Heart right ventricle (tissue), 16 donors: ENCODE data around the gene PTH2. TPM values are rescaled to one million over a fixed set of nuclear protein-coding genes. Genes with fewer than 3 reads are reported as not detected.

ENCODE experiments used
- ATAC-seq, 8 donors: fragments of 200-7000 bp; cut with Tn5 transposase; one replicate each; pipeline ENCODE4 v1.9.1; 2020; ENCODE audit warnings: mild to moderate bottlenecking in 8 of 8, moderate library complexity in 8 of 8, moderate number of reproducible peaks in 1 of 8
- DNase-seq, 2 donors: peaks; one replicate each; pipeline ENCODE4 v3.0.0-alpha.2; 2020
- H3K27ac ChIP-seq, 10 donors: fragments of 200-600 bp; sonication (generic) in 2 of 10; one replicate each; pipeline versions ENCODE4 v1.5.0 to v1.8.0; 2020 to 2022; ENCODE audit warnings: mild to moderate bottlenecking in 3 of 10
- H3K27me3 ChIP-seq, 7 donors: fragments of 200-600 bp; one replicate each; pipeline ENCODE4 v1.8.0; 2021 to 2022; ENCODE audit warnings: mild to moderate bottlenecking in 2 of 7
- H3K36me3 ChIP-seq, 9 donors: fragments of 200-600 bp; sonication (generic) in 1 of 9; one replicate each; pipeline versions ENCODE4 v1.5.0 to v1.8.0; 2020 to 2022; ENCODE audit warnings: mild to moderate bottlenecking in 2 of 9
- H3K4me1 ChIP-seq, 9 donors: fragments of 200-600 bp; sonication (generic) in 1 of 9; one replicate each; pipeline versions ENCODE4 v1.5.0 to v1.8.0; 2020 to 2022; ENCODE audit warnings: mild to moderate bottlenecking in 4 of 9
- H3K4me3 ChIP-seq, 10 donors: fragments of 200-600 bp; sonication (generic) in 2 of 10; one replicate each; pipeline versions ENCODE4 v1.5.0 to v1.8.0; 2020 to 2022; ENCODE audit warnings: mild to moderate bottlenecking in 7 of 10, moderate library complexity in 2 of 10
- H3K9me3 ChIP-seq, 11 donors: fragments of 200-600 bp in 10 of 11; sonication (generic) in 2 of 11; one replicate each; pipeline versions ENCODE4 v1.5.0 to v1.8.0; 2013 to 2022; ENCODE audit warnings: mild to moderate bottlenecking in 2 of 11, control low read depth in 1 of 11, moderate library complexity in 1 of 11
- WGBS, 2 donors: extraction: QIAGEN DNeasy Blood & Tissue Kit; methylation state at CpG; one replicate each; pipeline ENCODE4 v1.1.7; 2013; ENCODE audit warnings: inconsistent platforms in 1 of 2; 5-methylcytosine and 5-hydroxymethylcytosine counted together
- intact Hi-C, 10 donors: fragments of 100-400 bp; cut with DNase I; formaldehyde crosslinking; loops; one replicate each; pipeline versions ENCODE4 v1.11.1 to v1.14.2; 2022
- polyA plus RNA-seq, 2 donors: library from polyadenylated mRNA; stranded (reverse); fragments of 200-250 nt; gene quantifications; one replicate each; pipeline ENCODE4 v1.2.3, GENCODE V29; 2013
- total RNA-seq, 10 donors: library from RNA; stranded (reverse); fragmentation: NEBNext Ultra II Directional in 3 of 10; extraction: Animal tissue kit (Norgen Biotek cat#: 25700) in 3 of 10; gene quantifications; one replicate each; pipeline versions ENCODE4 v1.2.1 to v1.2.4, GENCODE V29; 2021 to 2023
- TF ChIP-seq, protein P1 (sequence below), 9 donors: fragments of 200-600 bp; sonication (generic) in 2 of 9; IDR thresholded peaks; one replicate each; pipeline versions ENCODE4 v1.5.0 to v1.8.0; 2021 to 2022; ENCODE audit warnings: antibody characterized with exemption in 9 of 9, mild to moderate bottlenecking in 5 of 9, moderate library complexity in 1 of 9
- donor health status: Arrhythmogenic right ventricular cardiomyopathy.
- donor health status: ischemic (EF 13 %, LVEDD 7.1; RV severe dilation, severe dysfunction).
- donor health status: healthy with polysubstance abuse.
- donor health status: DM: no; HTN: yes; CAD: no.
- donor health status: DM: no; HTN: no; CAD: no.
- donor health status: ischemic (EF 25% LVEDD 6.9; RV normal size, moderate dysfunction).
- donor health status: ischemic (EF 25% LVEDD 5.7; RV mildly dilated, moderate dysfunction).
- donor health status: healthy.
- donor health status: DM: yes; HTN: yes; CAD: no.
- donor health status: Ischemic cardiomyopathy.
- donor health status: ischemic (EF 35%, LVEDD 5.7; RV mildly dilated, moderate dysfunction).
- donor health status: nonischemic (EF 11% LVEDD 7.7; RV severe dilation, severe dysfunction).
- donor health status: DM: yes; HTN: yes; CAD: no.
- donor health status: PGD.
- donor health status: ischemic (EF 29% LVEDD 5.4; RV normal size, mild dysfunction).
- donor health status: nonischemic (EF 23%, LVEDD 6.1; RV moderate dilation, normal function).

The PTH2 gene
- total and polyA plus RNA-seq, 12 donors, result not detected

DNA sequence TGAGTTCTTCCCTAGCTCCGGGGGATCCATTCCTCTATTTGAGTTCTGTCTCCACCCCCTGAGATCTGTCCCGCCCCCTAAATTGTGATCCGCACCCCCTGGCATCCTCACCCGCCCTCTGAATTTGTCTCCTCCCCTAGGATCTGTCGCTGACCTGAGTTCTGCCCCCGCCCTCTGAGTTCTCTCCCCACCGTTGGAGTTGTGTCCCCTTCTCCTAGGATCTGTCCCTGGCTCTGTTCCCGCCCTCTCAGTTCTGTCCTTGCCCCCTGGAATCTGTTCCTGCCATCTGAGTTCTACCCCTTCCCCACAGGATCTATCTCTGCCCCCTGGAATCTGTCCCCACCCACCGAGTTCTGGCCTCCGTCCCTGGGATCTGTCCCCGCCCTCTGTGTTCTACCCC, 19.1 kb upstream of the PTH2 start:
- Histone ChIP-seq H3K27me3 (peaks cover 8 to 50% (median 45%) of the 10 kb centered on the region in 7 donors), H3K4me3 (peak overlapping the region in 9 of 10 donors; percentile 60 to 93 (median 71)), H3K36me3 (peaks cover 0 to 15% (median 0%) of the 10 kb centered on the region in 9 donors), H3K4me1 (peaks cover 0 to 21% (median 6%) of the 10 kb centered on the region in 9 donors), H3K27ac (peak overlapping the region in 9 of 10 donors; percentile 15 to 92 (median 41)), H3K9me3 (no peaks in the 10 kb centered on the region)
- intact Hi-C loops, result loop anchor here in 8 of 10 donors (2.0 to 10.0 kb wide), 6 partner anchors 50 to 218 kb away; partner anchors contain the start of genes DKKL1 (in 1 of the 8) and TEAD2 (in 1 of the 8)
- TF ChIP-seq, protein P1, sequence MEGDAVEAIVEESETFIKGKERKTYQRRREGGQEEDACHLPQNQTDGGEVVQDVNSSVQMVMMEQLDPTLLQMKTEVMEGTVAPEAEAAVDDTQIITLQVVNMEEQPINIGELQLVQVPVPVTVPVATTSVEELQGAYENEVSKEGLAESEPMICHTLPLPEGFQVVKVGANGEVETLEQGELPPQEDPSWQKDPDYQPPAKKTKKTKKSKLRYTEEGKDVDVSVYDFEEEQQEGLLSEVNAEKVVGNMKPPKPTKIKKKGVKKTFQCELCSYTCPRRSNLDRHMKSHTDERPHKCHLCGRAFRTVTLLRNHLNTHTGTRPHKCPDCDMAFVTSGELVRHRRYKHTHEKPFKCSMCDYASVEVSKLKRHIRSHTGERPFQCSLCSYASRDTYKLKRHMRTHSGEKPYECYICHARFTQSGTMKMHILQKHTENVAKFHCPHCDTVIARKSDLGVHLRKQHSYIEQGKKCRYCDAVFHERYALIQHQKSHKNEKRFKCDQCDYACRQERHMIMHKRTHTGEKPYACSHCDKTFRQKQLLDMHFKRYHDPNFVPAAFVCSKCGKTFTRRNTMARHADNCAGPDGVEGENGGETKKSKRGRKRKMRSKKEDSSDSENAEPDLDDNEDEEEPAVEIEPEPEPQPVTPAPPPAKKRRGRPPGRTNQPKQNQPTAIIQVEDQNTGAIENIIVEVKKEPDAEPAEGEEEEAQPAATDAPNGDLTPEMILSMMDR (IDR thresholded peaks at IDR 0.05), result no peak
- ATAC-seq (peak in 3 of 8 donors; percentile 0 to 2 (median 1)), DNase-seq (peak; percentile 44 to 52)
- 8 to 9% methylated on average over 11 of the region's 11 CpGs for WGBS, 2 donors

DNA sequence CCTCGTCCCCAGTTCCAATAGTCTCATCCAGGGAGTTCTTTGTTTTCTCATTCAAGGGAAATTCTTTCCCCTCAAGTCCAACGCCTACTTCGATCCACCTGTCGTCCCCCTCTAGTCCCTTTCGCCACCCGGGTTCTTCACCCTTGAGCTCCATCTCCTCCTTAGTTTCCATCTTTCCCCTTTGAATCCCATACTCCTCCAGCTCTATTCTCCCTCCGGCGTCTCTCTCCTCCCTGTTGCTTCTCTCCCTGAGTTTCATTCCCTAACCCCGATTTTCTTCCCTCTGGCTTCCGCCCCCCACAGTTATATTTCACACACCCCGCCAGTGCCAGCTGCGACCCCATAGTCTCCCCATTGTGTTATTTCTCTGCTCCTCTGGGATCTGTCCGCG, 18.7 kb upstream of the PTH2 start:
- 18 to 21% methylated on average over 14 of the region's 14 CpGs for WGBS, 2 donors
- DNase-seq, result no peak
- TF ChIP-seq, protein P1 (IDR thresholded peaks at IDR 0.05), result no peak
- no peak for ATAC-seq
- peaks cover 8 to 54% (median 49%) of the 10 kb centered on the region in 7 donors for H3K27me3 ChIP-seq
- peaks cover 0 to 21% (median 6%) of the 10 kb centered on the region in 9 donors for H3K4me1 ChIP-seq
- intact Hi-C loops, result loop anchor here in 8 of 10 donors (2.0 to 10.0 kb wide), 6 partner anchors 49 to 217 kb away; partner anchors contain the start of genes DKKL1 (in 1 of the 8) and TEAD2 (in 1 of the 8)
- no peaks in the 10 kb centered on the region for H3K9me3 ChIP-seq
- H3K36me3 ChIP-seq, result peaks cover 0 to 11% (median 0%) of the 10 kb centered on the region in 9 donors
- H3K4me3 ChIP-seq, result peak overlapping the region in 9 of 10 donors; percentile 60 to 93 (median 71)
- H3K27ac ChIP-seq, result peak overlapping the region in 8 of 10 donors; percentile 15 to 92 (median 46)

DNA sequence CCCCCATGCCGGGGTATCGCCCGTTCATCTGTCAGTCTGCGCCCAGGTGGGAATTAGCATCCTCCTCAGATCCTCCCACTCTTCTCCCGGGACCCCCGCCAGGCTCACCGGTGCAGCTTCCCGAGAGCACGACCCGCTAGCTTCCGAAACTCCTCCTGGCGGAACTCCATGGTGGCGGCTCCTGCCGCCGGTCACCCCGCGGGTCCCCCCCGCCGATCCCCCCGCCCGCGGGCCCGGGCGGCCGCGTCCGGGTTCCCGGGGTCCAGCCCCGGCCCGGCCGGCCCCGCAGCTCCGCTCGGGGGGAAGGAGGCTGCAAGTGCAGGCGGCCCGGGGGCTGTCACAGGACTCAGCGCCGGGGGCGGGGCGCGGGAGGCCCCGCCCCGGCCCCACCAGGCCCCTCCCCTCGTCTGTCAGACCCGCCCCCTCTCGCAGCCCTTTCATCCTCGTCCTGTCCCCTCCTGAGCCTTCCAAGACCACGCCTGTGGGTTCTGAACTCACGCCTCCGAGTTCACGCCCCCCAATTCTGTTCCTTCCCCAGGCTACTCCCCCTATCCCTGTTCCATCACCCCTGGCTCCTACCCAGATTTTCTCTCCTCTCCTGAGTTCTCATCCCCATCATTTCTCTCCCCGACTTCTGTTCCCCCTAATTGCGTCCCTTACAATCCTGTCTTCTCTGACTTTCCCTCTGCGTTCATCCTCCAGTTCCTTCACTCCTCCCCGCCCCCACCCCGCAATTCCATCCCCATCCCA, 18.1 kb upstream of the PTH2 start, which contains the start of gene SLC17A7:
Gene SLC17A7 (minus strand): TSS at position 318 of the 750 bp plus-strand sequence. CDS start 148 bp downstream, at position 170.
- Histone ChIP-seq H3K27me3 (peaks cover 8 to 60% (median 55%) of the 10 kb centered on the region in 7 donors), H3K4me1 (peaks cover 0 to 22% (median 6%) of the 10 kb centered on the region in 9 donors), H3K4me3 (peak within 1 kb of the TSS in 9 of 10 donors; percentile 60 to 93 (median 71)), H3K9me3 (no peaks in the 10 kb centered on the region), H3K27ac (peak within 1 kb of the TSS in 9 of 10 donors; percentile 15 to 92 (median 41)), H3K36me3 (peaks cover 0 to 5% (median 0%) of the 10 kb centered on the region in 9 donors)
- ATAC-seq, result peak in 5 of 8 donors; percentile 1 to 16 (median 3)
- WGBS, 2 donors, result 2 to 7% methylated on average over 26 to 56 of the region's 56 CpGs
- peak; percentile 50 to 61 for DNase-seq
- TF ChIP-seq, protein P1 (IDR thresholded peaks at IDR 0.05), result no peak
- intact Hi-C loops, result loop anchor here in 4 of 10 donors (5.0 to 10.0 kb wide), 3 partner anchors 49 to 217 kb away; no protein-coding TSS in a partner anchor
